ENCODE results near the gene NKD2.
"Not testable (repeated sequence)": the region's sequence is repeated elsewhere in the genome, so short reads cannot be mapped to it uniquely, and the experiment has no call there.

NKD2 gene

GRCh38 chr5:1008451-1009358 lies at the start of gene NKD2:
Gene NKD2, plus strand, starts transcription at chr5:1008802. Its CDS starts 256 bp downstream, at chr5:1009058.
- DNase-seq: no peak

GRCh38 chr5:959581-960531 lies 48.7 kb upstream of the NKD2 start:
- DNase-seq: no peak

- DNase-seq: no peak
These were observed 48.1 kb upstream of the NKD2 start for GRCh38 chr5:960551-960950.

- no peak for DNase-seq
These were observed 47.4 kb upstream of the NKD2 start for GRCh38 chr5:961002-961710.

- no peak for DNase-seq
These were observed 46.8 kb upstream of the NKD2 start for GRCh38 chr5:961711-962240.

- DNase-seq: no peak
These were observed 46.2 kb upstream of the NKD2 start for GRCh38 chr5:962386-962785.

- no peak for DNase-seq
These were observed 45.8 kb upstream of the NKD2 start for GRCh38 chr5:962801-963200.

- no peak for DNase-seq
These were observed 45.3 kb upstream of the NKD2 start for GRCh38 chr5:963310-963672.

GRCh38 chr5:963673-964531 lies 44.7 kb upstream of the NKD2 start:
- no peak for DNase-seq

GRCh38 chr5:964821-965220 lies 43.8 kb upstream of the NKD2 start:
- no peak for DNase-seq

- DNase-seq: no peak
These were observed 42.8 kb upstream of the NKD2 start for GRCh38 chr5:965604-966344.

- DNase-seq: no peak
These were observed 42.3 kb upstream of the NKD2 start for GRCh38 chr5:966345-966710.

- no peak for DNase-seq
These were observed 41.7 kb upstream of the NKD2 start for GRCh38 chr5:966941-967340.

- DNase-seq: no peak
These were observed 39.7 kb upstream of the NKD2 start for GRCh38 chr5:968881-969280.

- DNase-seq: no peak
These were observed 39.2 kb upstream of the NKD2 start for GRCh38 chr5:969408-969839.

GRCh38 chr5:972575-972974 lies 36.0 kb upstream of the NKD2 start:
- not testable (repeated sequence) for DNase-seq

- DNase-seq: no peak
These were observed 31.5 kb upstream of the NKD2 start for GRCh38 chr5:976849-977751.

GRCh38 chr5:978054-978453 lies 30.5 kb upstream of the NKD2 start:
- no peak for DNase-seq

- DNase-seq: no peak
These were observed 29.9 kb upstream of the NKD2 start for GRCh38 chr5:978693-979092.

Data from kidney glomerular epithelial cell (primary cell).